SK-N-MC (cell line): ENCODE data around the gene DCAF4.
A peak's percentile ranks its signal among the peaks of the same experiment; 100 is the strongest.

Experiments used
- DNase-seq: peaks from one replicate; pipeline ENCODE4 v3.0.0-alpha.2; 2011; ENCODE audit warnings: low read depth, low spot score
- H3K27ac ChIP-seq: fragments of 200-600 bp; sonication (generic); 2 replicates; pipeline ENCODE4 v1.5.1; 2016; ENCODE audit warnings: mixed run types
- H3K36me3 ChIP-seq: fragments of 200-600 bp; sonication (generic); 2 replicates; pipeline ENCODE4 v1.6.1; 2017; ENCODE audit warnings: antibody characterized with exemption, low read length, mixed read lengths; ENCODE audit not compliant: insufficient read depth
- H3K4me3 ChIP-seq: fragments of 200-600 bp; sonication (generic); 2 replicates; pipeline ENCODE4 v1.5.1; 2016
- H3K9ac ChIP-seq: fragments of 200-600 bp; sonication (generic); 2 replicates; pipeline ENCODE4 v1.8.0; 2017; ENCODE audit warnings: mixed run types, mixed read lengths; ENCODE audit not compliant: insufficient read length
- H3K9me3 ChIP-seq: fragments of 200-600 bp; sonication (generic); 2 replicates; pipeline ENCODE4 v1.6.1; 2017; ENCODE audit warnings: low read depth, mild to moderate bottlenecking, antibody characterized with exemption, low read length, moderate library complexity, mixed read lengths
- EZH2 ChIP-seq: fragments of 200-600 bp; sonication (generic); IDR thresholded peaks from one replicate; pipeline ENCODE4 v1.6.1; 2017; ENCODE audit warnings: antibody characterized with exemption
- FOXP2 ChIP-seq: optimal IDR thresholded peaks from 2 replicates; pipeline ENCODE3; 2011; ENCODE audit warnings: mild to moderate bottlenecking, moderate library complexity; ENCODE audit not compliant: insufficient read depth; ENCODE audit errors: extremely low read length, control extremely low read depth
- POLR2AphosphoS5 ChIP-seq: IDR thresholded peaks from 2 replicates; pipeline ENCODE4 v1.6.1; 2012; ENCODE audit warnings: mild to moderate bottlenecking, low read depth, low read length, borderline replicate concordance

DCAF4 gene, protein sequence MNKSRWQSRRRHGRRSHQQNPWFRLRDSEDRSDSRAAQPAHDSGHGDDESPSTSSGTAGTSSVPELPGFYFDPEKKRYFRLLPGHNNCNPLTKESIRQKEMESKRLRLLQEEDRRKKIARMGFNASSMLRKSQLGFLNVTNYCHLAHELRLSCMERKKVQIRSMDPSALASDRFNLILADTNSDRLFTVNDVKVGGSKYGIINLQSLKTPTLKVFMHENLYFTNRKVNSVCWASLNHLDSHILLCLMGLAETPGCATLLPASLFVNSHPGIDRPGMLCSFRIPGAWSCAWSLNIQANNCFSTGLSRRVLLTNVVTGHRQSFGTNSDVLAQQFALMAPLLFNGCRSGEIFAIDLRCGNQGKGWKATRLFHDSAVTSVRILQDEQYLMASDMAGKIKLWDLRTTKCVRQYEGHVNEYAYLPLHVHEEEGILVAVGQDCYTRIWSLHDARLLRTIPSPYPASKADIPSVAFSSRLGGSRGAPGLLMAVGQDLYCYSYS

DNA sequence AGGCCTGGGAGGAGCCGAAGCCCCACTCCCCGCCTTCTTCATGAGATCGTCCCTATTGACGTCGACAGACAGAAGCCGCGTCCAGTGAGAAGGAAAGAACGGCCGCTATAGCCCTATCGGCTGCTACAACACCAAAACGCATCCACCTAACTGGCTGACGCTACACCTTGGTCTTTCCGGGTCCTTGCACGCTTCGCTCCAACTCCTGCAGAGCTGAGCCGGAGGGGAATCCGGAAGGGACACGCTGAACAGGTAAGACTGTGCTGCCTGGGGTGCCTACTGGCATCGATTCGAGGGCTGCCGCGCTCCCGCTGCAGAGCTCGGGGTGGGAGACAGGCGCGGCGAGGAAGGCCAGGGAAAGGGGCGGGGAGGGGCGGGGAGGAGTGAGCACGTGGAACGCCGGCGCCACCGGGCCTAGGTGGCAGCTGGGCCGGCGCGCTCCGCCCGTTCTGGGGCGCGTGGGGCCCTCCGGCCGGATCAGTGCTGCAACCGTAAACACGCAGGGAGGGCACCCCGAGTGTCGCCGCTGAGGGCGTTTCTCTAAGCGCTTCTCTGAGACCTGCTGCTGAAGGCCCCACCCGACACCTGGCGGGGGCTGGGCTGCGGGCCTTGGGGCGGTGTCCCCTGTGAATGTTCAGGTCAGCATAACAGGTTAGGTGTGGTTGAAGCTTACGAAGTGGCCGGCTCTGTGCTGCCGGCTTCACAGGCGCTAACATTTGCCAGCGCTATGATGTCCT, at the start of gene DCAF4:
Gene DCAF4, plus strand, starts transcription at position 173 of the 737 bp plus-strand sequence. CDS start 11,515 bp downstream, outside the sequence.
- H3K36me3 ChIP-seq, result peaks cover 2% of the 10 kb centered on the region; the same call in 1 of the 2 replicates
- H3K4me3 ChIP-seq, result peak within 1 kb of the TSS; percentile 80
- H3K9ac ChIP-seq, result peak within 1 kb of the TSS; percentile 71
- peak within 1 kb of the TSS; percentile 39; the same call in 1 of the 2 replicates for H3K27ac ChIP-seq
- DNase-seq, result peak; percentile 91
- no peak for TF ChIP-seq FOXP2
- TF ChIP-seq POLR2AphosphoS5, result no peak
- no peak for TF ChIP-seq EZH2
- no peaks in the 10 kb centered on the region for H3K9me3 ChIP-seq

DNA sequence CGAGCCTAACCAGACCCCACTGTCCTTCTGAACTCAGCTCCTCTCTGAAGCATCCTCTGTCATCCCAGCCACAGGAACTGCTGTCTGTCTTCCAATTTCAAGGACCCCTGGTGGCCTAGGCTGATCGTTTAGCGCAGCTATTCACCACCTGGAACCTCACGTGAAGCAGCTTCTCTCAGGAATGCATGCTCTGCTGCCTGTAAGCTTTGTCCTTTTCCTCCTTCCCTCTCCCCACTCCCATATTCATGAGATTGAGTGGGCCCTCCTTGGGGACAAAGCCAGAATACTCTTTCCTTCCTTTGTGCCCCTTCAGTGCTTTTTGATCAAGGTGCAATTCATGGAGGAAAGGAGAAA, 49.6 kb upstream of the DCAF4 start:
- Histone ChIP-seq H3K27ac (no peak overlapping the region), H3K9ac (no peak overlapping the region), H3K9me3 (0 out of 2 replicates have a peak, but pooled peaks cover 2% of the 10 kb centered on the region), H3K4me3 (no peak overlapping the region), H3K36me3 (no peaks in the 10 kb centered on the region)
- TF ChIP-seq FOXP2 (no peak), POLR2AphosphoS5 (no peak), EZH2 (no peak)
- no peak for DNase-seq

DNA sequence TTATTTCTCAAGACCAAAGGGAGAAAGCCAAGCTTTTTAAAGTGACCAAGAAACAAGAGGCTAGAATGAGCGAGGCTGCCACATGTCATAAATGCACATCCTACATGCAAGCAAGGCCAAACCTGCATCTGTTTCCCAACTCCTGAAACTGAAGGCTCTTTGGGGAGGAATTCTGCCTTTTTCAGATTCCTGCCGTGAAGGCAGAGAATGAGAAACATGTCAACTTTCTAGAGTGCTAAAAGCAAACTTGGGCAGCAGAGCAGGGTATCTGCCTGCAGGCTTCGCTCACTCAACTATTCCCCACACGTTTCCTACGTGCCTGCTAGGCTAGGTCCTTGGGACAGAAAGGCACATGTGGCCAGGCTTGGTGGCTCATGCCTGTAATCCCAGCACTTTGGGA, 47.5 kb upstream of the DCAF4 start:
- no peak for TF ChIP-seq FOXP2
- no peak for TF ChIP-seq POLR2AphosphoS5
- no peak for TF ChIP-seq EZH2
- no peak for DNase-seq
- Histone ChIP-seq H3K9ac (no peak overlapping the region), H3K36me3 (no peaks in the 10 kb centered on the region), H3K4me3 (no peak overlapping the region), H3K27ac (no peak overlapping the region), H3K9me3 (no peaks in the 10 kb centered on the region)

DNA sequence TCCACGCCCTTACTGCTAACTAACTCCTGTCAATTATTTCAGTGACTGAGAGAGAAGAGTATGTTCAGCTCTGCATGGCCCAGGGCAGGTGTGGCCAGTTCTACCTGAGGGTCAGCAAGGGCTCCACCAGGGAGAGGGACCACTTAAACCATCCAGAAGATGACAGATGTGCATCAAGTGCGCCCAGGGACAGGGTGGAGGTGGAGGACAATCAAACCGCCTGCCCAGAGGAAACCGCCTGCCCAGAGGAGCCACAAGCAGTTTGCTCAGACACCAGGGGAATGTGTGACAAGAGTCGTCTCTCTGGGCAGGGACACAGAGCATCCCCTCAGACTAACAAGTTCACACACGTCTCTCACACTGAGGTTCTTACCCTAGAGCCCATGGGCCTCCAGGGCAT, 46.8 kb upstream of the DCAF4 start:
- no peak for TF ChIP-seq POLR2AphosphoS5
- TF ChIP-seq FOXP2, result no peak
- TF ChIP-seq EZH2, result no peak
- Histone ChIP-seq H3K27ac (no peak overlapping the region), H3K4me3 (no peak overlapping the region), H3K9ac (no peak overlapping the region), H3K36me3 (no peaks in the 10 kb centered on the region), H3K9me3 (no peaks in the 10 kb centered on the region)
- DNase-seq, result no peak

DNA sequence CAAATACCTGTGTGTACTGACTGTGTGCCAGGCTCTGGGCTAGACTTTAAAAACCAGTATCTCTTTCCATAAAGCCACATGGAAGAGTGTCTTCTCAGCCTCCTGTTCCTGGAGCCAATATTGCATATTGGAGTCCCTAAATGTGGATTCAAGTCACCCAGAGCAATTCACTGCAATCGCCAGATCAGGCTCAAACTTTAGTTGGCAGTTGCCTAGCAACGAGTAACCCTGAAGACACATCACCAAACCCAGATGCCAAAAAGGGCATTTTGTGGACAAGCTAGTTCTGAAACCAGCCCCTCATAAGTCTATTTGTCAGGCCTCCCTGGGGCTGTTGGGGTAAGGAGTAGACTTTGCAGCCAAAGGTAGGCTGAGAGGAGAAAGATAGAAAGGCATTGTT, 46.1 kb upstream of the DCAF4 start:
- DNase-seq, result no peak
- no peak overlapping the region for H3K27ac ChIP-seq

DNA sequence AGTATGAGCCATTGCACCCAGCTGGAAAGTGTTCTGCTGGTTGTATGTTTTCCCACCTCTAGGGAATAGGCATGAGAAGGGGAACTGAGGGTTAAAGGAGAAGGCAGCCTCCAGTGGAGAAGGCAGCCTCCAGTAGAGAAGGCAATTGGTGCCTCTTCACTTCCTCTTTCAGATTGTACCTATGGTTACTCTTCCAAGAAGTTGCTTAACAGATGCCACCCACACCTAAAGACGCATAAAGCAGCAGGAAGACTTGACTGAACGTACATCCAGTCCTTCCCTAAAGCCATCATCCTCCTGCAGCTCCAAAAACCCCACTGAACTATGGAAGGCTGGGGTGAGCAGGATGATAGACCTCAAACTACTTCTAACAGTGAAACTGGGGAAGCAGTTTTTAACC, 45.4 kb upstream of the DCAF4 start:
- H3K9ac ChIP-seq, result no peak overlapping the region
- no peak for DNase-seq
- no peak overlapping the region for H3K4me3 ChIP-seq
- no peaks in the 10 kb centered on the region for H3K36me3 ChIP-seq
- H3K9me3 ChIP-seq, result no peaks in the 10 kb centered on the region
- no peak overlapping the region for H3K27ac ChIP-seq
- TF ChIP-seq EZH2 (no peak), POLR2AphosphoS5 (no peak), FOXP2 (no peak)

More for the DNA sequence above, 46.1 kb upstream of the DCAF4 start:
- Histone ChIP-seq H3K36me3 (no peaks in the 10 kb centered on the region), H3K4me3 (no peak overlapping the region), H3K9me3 (no peaks in the 10 kb centered on the region), H3K9ac (no peak overlapping the region)
- no peak for TF ChIP-seq FOXP2
- TF ChIP-seq POLR2AphosphoS5, result no peak
- no peak for TF ChIP-seq EZH2

DNA sequence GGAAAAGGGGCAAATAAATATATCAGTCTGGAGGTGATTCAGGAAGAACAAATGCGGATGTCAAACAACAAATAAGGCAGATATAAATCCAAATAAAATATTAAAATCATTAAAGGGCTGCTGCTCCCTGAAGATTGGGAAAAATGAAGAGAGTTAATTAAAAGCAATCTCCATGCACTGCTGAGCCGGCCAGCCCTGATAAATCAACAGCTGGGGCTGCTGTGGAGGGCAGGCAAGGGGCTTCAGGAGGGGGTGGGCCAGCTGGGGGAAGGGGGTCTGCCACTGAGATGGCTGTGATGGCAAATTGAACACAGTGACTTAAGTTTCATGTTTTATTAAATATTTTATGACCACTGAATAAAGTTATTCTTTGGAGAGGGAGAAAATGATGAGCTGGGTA, 44.7 kb upstream of the DCAF4 start:
- TF ChIP-seq EZH2 (no peak), POLR2AphosphoS5 (no peak), FOXP2 (no peak)
- H3K9me3 ChIP-seq, result no peaks in the 10 kb centered on the region
- no peak overlapping the region for H3K27ac ChIP-seq
- no peak for DNase-seq
- H3K9ac ChIP-seq, result no peak overlapping the region
- no peak overlapping the region for H3K4me3 ChIP-seq
- no peaks in the 10 kb centered on the region for H3K36me3 ChIP-seq

DNA sequence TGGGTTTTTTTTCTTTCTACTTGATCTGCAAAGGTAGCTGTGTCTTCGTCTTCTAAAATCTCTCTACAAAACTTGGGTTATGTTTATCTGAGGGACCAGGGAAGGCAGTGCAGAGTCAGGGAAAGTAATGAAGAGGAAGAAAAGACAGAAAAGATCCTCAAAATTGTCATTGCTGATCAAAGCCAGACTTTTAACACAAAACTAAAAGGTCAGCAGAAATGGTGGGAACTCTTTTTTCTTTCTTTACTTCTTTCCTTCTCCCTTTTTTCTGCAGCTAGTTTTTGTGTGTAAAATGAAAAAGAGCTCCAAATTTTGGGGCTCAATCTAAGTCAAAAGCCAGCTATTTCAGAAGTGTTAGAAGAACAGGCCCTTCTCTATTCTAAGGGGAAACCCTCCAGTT, 44.2 kb upstream of the DCAF4 start:
- H3K9me3 ChIP-seq, result no peaks in the 10 kb centered on the region
- DNase-seq, result no peak

DNA sequence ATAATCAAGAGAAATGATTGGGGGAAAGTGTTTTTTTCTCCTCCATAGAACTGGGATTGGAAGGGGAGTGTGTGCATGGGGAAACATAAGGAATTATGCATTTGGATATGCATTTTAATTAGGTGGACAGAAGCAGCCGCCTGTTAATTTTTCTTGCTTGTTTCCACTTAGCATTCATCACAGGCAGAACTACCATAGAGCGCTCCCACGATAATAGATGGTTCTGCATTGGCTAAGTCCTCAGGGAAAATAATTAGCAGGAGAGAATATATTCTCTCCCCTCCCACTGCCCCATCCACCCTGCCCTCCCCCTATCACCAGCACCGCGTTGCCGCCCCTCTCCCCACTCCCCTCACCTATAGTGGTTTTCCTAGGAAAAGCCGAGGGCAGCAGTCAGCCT, 43.8 kb upstream of the DCAF4 start:
- no peaks in the 10 kb centered on the region for H3K9me3 ChIP-seq
- no peak overlapping the region for H3K9ac ChIP-seq
- DNase-seq, result no peak
- no peak overlapping the region for H3K27ac ChIP-seq
- H3K4me3 ChIP-seq, result no peak overlapping the region
- no peaks in the 10 kb centered on the region for H3K36me3 ChIP-seq
- TF ChIP-seq POLR2AphosphoS5, result no peak
- TF ChIP-seq FOXP2, result no peak
- no peak for TF ChIP-seq EZH2

More for the DNA sequence above, 44.2 kb upstream of the DCAF4 start:
- Histone ChIP-seq H3K36me3 (no peaks in the 10 kb centered on the region), H3K4me3 (no peak overlapping the region), H3K27ac (no peak overlapping the region), H3K9ac (no peak overlapping the region)
- TF ChIP-seq POLR2AphosphoS5 (no peak), FOXP2 (no peak), EZH2 (no peak)
